C4-2B (cell line): ENCODE measurements around the gene TMEM80.
"Not testable (repeated sequence)": the region's sequence is repeated elsewhere in the genome, so short reads cannot be mapped to it uniquely, and the experiment has no call there.

ENCODE experiments used
- H3K27ac ChIP-seq: fragments of 450-650 bp; 2 replicates; pipeline ENCODE4 v1.5.1; 2017
- ZFX ChIP-seq: fragments of 450-650 bp; IDR thresholded peaks from 2 replicates; pipeline ENCODE4 v1.6.1; 2017
- TF ChIP-seq, protein P1 (sequence below): fragments of 450-650 bp; conservative IDR thresholded peaks from 2 replicates; pipeline ENCODE4 v1.5.1; 2017; ENCODE audit warnings: mild to moderate bottlenecking

TMEM80 gene

GRCh38 chr11:733072-733471 is 37.5 kb downstream of the TMEM80 start:
- no peak overlapping the region for H3K27ac ChIP-seq
- TF ChIP-seq, protein P1, sequence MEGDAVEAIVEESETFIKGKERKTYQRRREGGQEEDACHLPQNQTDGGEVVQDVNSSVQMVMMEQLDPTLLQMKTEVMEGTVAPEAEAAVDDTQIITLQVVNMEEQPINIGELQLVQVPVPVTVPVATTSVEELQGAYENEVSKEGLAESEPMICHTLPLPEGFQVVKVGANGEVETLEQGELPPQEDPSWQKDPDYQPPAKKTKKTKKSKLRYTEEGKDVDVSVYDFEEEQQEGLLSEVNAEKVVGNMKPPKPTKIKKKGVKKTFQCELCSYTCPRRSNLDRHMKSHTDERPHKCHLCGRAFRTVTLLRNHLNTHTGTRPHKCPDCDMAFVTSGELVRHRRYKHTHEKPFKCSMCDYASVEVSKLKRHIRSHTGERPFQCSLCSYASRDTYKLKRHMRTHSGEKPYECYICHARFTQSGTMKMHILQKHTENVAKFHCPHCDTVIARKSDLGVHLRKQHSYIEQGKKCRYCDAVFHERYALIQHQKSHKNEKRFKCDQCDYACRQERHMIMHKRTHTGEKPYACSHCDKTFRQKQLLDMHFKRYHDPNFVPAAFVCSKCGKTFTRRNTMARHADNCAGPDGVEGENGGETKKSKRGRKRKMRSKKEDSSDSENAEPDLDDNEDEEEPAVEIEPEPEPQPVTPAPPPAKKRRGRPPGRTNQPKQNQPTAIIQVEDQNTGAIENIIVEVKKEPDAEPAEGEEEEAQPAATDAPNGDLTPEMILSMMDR = no peak

GRCh38 chr11:734541-734940 is 38.9 kb downstream of the TMEM80 start:
- H3K27ac ChIP-seq = not testable (repeated sequence)

- TF ChIP-seq, protein P1 = no peak
- TF ChIP-seq ZFX = no peak
- H3K27ac ChIP-seq = no peak overlapping the region
Observed at GRCh38 chr11:737366-737765, 41.8 kb downstream of the TMEM80 start.

- H3K27ac ChIP-seq = not testable (repeated sequence)
Observed at GRCh38 chr11:737899-738298, 42.3 kb downstream of the TMEM80 start.

GRCh38 chr11:742156-742546 is 46.5 kb downstream of the TMEM80 start:
- H3K27ac ChIP-seq = no peak overlapping the region
- TF ChIP-seq, protein P1 = no peak
- TF ChIP-seq ZFX = no peak

GRCh38 chr11:742571-743201 is 47.1 kb downstream of the TMEM80 start:
- no peak overlapping the region for H3K27ac ChIP-seq
- no peak for TF ChIP-seq ZFX
- TF ChIP-seq, protein P1 = no peak

DNA sequence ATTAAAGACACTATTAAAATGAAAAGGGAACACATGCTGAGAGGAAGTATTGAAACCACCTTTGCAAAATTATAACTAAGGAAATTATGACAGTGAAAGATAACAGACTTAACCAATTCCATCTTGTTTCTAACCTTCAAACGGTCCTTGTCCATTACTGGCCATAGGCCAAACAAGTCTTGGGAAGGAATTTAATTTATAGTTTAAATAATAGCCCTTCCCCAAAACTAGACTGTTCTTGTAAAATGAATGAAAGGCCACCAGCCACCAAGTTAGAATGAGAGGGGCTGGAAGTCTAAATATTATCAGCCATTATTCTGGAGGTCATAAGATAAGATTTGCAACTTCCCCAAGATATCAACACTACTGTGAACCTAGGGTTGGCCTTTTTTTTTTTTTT is 49.8 kb downstream of the TMEM80 start:
- H3K27ac ChIP-seq = peak overlapping the region; percentile 97; the same call in 1 of the 2 replicates
- no peak for TF ChIP-seq ZFX
- TF ChIP-seq, protein P1 = no peak

DNA sequence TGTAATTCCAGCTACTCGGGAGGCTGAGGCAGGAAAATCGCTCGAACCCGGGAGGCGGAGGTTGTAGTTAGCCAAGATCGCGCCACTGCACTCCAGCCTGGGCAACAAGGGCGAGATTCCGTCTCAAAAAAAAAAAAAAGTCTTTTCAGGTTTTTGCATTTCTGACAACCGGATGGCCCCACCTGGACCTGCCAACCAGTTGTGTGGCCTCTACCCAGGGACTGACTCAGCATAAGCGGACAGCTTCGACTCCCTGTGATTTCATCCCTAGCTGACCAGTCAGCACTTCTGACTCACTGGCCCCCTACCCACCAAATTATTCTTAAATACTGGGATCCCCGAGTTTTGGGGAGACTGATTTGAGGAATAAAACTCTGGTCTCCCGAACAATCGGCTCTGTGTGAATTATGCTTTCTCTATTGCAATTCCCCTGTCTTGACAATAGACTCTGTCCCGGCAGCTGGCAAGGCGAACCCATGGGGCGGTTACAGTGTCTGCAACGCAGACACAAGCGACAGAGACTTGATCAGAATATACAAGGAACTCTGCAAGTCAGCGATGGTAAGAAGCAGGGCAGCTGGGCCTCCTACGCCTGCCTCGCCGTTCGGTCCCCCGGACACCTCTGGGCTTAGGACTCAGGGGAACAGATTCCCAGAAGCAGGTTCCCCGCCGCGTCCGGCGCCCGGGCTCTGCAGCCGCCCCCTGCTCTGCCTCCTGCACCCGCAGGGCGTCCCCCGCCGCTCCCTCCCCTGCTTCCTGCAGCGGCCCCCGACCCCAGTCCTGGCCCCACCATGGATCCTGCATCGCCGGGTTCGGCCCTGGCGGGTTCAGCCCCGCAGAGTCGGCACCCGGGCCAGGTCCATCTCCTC is 50.9 kb downstream of the TMEM80 start:
- H3K27ac ChIP-seq = peak overlapping the region; percentile 97
- peak; percentile 47; the same call in 1 of the 2 replicates for TF ChIP-seq ZFX
- TF ChIP-seq, protein P1 = no peak
